CD4-positive, alpha-beta T cell (primary cell): ENCODE results near the gene PSME3IP1. TPM values are rescaled to one million over a fixed set of nuclear protein-coding genes. Genes with fewer than 3 reads are reported as not detected.

Experiments
- ATAC-seq: fragments of 200-7000 bp; cut with Tn5 transposase; one replicate; pipeline ENCODE4 v1.10.0; 2022; ENCODE audit warnings: mild to moderate bottlenecking; ENCODE audit not compliant: poor library complexity
- CTCF ChIA-PET: fragments of 350-600 bp; sonication (Branson Sonifier 250); formaldehyde crosslinking; loops from one replicate; lab custom pipeline; 2021; ENCODE audit warnings: antibody characterized with exemption, inconsistent platforms; lab: Charles Lee
- POLR2A ChIA-PET: fragments of 350-600 bp; sonication (Branson Sonifier 250); formaldehyde crosslinking; loops from one replicate; lab custom pipeline; 2021; ENCODE audit warnings: antibody characterized with exemption, inconsistent platforms; lab: Charles Lee
- DNase-seq, 14 experiments: peaks; one replicate each; pipeline ENCODE4 v3.0.0-alpha.2; 2013 to 2020; ENCODE audit warnings: mixed read lengths in 2 of 14
- H3K27ac ChIP-seq, 2 donors: one replicate each; pipeline versions ENCODE4 v1.5.1 to v1.7.0; 2013; ENCODE audit warnings: low read length in 2 of 2, low read depth in 1 of 2, mild to moderate bottlenecking in 1 of 2
- H3K27me3 ChIP-seq, 2 experiments: 1 replicate in 1 of 2; 2 replicates in 1 of 2; pipeline versions ENCODE4 v1.6.1 to v1.7.0; 2013; ENCODE audit warnings: low read length in 2 of 2, control low read depth in 1 of 2, mild to moderate bottlenecking in 1 of 2, moderate library complexity in 1 of 2; ENCODE audit not compliant: insufficient read depth in 2 of 2, control insufficient read depth in 1 of 2
- H3K36me3 ChIP-seq: one replicate; pipeline ENCODE4 v1.6.1; 2013; ENCODE audit warnings: low read length, control low read depth; ENCODE audit not compliant: insufficient read depth
- H3K4me1 ChIP-seq: one replicate; pipeline ENCODE4 v1.6.1; 2013; ENCODE audit warnings: low read length, control low read depth; ENCODE audit not compliant: insufficient read depth
- H3K4me3 ChIP-seq: one replicate; pipeline ENCODE4 v1.5.1; 2013; ENCODE audit warnings: mild to moderate bottlenecking, low read length, moderate library complexity
- H3K9me3 ChIP-seq, 2 experiments: 1 replicate in 1 of 2; 2 replicates in 1 of 2; pipeline versions ENCODE4 v1.6.1 to v1.7.0; 2013; ENCODE audit warnings: low read length in 2 of 2, mild to moderate bottlenecking in 2 of 2, control low read depth in 1 of 2, moderate library complexity in 1 of 2; ENCODE audit not compliant: control insufficient read depth in 1 of 2, insufficient read depth in 1 of 2
- H3K27ac Mint-ChIP-seq: one replicate; pipeline ENCODE4 v1.8.0; 2020; ENCODE audit warnings: mixed read lengths
- H3K27me3 Mint-ChIP-seq: one replicate; pipeline ENCODE4 v1.8.0; 2021; ENCODE audit warnings: mixed read lengths
- H3K36me3 Mint-ChIP-seq: one replicate; pipeline ENCODE4 v1.8.0; 2021; ENCODE audit warnings: low read depth, mixed read lengths
- H3K4me1 Mint-ChIP-seq: one replicate; pipeline ENCODE4 v1.8.0; 2021; ENCODE audit warnings: low read depth, mixed read lengths
- H3K4me3 Mint-ChIP-seq: one replicate; pipeline ENCODE4 v1.8.0; 2020; ENCODE audit warnings: mild to moderate bottlenecking, mixed read lengths
- H3K9me3 Mint-ChIP-seq: one replicate; pipeline ENCODE4 v1.8.0; 2020; ENCODE audit warnings: mixed read lengths
- intact Hi-C, 2 experiments: fragments of 100-400 bp; cut with DNase I in 1 of 2; cut with micrococcal nuclease in 1 of 2; formaldehyde crosslinking; loops; one replicate each; pipeline versions ENCODE4 v1.15.1 to v1.9.0; 2023 to 2025; cut with DNase I, micrococcal nuclease
- total RNA-seq, 174 experiments: library from RNA in 2 of 174; stranded (reverse) in 2 of 174; gene quantifications; one replicate each; pipeline ENCODE4 v1.2.3 and lab custom pipeline; 2021 to 2026
- TF ChIP-seq, protein P1 (sequence below): fragments of 200-600 bp; IDR thresholded peaks from one replicate; pipeline ENCODE4 v1.8.0; 2022; ENCODE audit warnings: antibody characterized with exemption, mild to moderate bottlenecking

Gene PSME3IP1
- total RNA-seq, 2 experiments from 2014 or later, result 77.1 to 77.9 TPM

DNA sequence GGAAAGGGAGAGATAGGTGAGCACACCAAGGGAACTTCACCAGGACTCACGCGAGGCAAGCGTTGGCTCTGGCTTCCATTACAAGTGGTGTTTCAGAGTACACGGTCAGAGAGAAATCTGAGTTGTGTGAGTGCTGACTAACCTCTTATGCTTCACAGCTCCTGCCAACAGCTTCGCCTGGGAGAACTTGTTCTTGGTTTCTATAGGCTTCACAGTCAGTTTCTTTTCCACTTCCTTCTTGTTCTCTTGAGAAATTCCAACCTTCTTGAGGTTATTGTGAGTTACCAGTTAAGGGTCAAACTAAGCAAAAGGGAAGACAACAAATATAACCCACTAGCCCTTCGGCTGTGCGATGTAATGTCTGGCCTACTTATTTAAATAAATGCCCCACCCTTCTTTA is 18.9 kb downstream of the PSME3IP1 start:
- H3K36me3 ChIP-seq, result peaks cover 77% of the 10 kb centered on the region
- no peaks in the 10 kb centered on the region for H3K27me3 ChIP-seq
- no peaks in the 10 kb centered on the region for H3K9me3 ChIP-seq
- no peaks in the 10 kb centered on the region for H3K9me3 Mint-ChIP-seq
- ChIA-PET POLR2A (interaction anchor here (1.9 kb wide), 1 partner anchor 83 kb away, joined by 4 read pairs; no protein-coding TSS in a partner anchor), CTCF (interaction anchor here (1.0 to 2.2 kb wide), 3 partner anchors 74 to 203 kb away, joined by 3 to 11 read pairs (median 6); partner anchors contain the start of gene CPNE2)
- H3K4me1 ChIP-seq, result peaks cover 5% of the 10 kb centered on the region
- no peak overlapping the region for H3K27ac Mint-ChIP-seq
- DNase-seq, result peak in 2 of 14 experiments; percentile 20 to 26
- no peaks in the 10 kb centered on the region for H3K27me3 Mint-ChIP-seq
- H3K4me3 ChIP-seq, result no peak overlapping the region
- H3K27ac ChIP-seq, result no peak overlapping the region
- H3K4me1 Mint-ChIP-seq, result peaks cover 27% of the 10 kb centered on the region
- H3K4me3 Mint-ChIP-seq, result no peak overlapping the region
- no peak for ATAC-seq
- intact Hi-C loops, result loop anchor here in 1 of 2 experiments (5.0 kb wide), 1 partner anchor 300 kb away; the partner anchor contains the start of gene SLC12A3
- TF ChIP-seq, protein P1, sequence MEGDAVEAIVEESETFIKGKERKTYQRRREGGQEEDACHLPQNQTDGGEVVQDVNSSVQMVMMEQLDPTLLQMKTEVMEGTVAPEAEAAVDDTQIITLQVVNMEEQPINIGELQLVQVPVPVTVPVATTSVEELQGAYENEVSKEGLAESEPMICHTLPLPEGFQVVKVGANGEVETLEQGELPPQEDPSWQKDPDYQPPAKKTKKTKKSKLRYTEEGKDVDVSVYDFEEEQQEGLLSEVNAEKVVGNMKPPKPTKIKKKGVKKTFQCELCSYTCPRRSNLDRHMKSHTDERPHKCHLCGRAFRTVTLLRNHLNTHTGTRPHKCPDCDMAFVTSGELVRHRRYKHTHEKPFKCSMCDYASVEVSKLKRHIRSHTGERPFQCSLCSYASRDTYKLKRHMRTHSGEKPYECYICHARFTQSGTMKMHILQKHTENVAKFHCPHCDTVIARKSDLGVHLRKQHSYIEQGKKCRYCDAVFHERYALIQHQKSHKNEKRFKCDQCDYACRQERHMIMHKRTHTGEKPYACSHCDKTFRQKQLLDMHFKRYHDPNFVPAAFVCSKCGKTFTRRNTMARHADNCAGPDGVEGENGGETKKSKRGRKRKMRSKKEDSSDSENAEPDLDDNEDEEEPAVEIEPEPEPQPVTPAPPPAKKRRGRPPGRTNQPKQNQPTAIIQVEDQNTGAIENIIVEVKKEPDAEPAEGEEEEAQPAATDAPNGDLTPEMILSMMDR, result no peak
- peaks cover 90% of the 10 kb centered on the region for H3K36me3 Mint-ChIP-seq

DNA sequence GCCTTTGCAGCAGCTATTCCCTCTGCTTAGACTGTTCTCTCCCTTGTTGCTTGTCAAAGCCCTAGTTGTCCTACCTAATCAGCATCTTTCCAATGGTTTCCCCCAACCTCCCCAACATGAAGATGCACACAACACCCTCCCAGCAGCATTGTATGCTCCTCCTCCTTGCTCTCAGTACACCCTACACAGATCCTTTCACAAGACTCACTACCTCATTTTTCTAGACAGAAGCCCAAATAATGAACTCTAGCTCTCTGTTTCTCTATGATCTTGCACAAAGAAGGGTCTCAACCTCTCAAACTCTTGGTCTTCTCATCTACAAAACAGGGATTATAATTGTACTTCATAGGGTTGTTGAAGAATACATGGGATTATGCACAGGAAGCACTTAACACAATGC is 19.4 kb downstream of the PSME3IP1 start:
- Mint-ChIP-seq H3K9me3 (no peaks in the 10 kb centered on the region), H3K36me3 (peaks cover 88% of the 10 kb centered on the region), H3K27me3 (no peaks in the 10 kb centered on the region), H3K4me3 (no peak overlapping the region), H3K27ac (no peak overlapping the region), H3K4me1 (peaks cover 27% of the 10 kb centered on the region)
- TF ChIP-seq, protein P1, result no peak
- H3K9me3 ChIP-seq, result no peaks in the 10 kb centered on the region
- POLR2A ChIA-PET, result interaction anchor here (1.2 to 1.9 kb wide), 2 partner anchors 74 to 82 kb away, joined by 3 to 4 read pairs; partner anchors contain the start of gene CPNE2
- H3K4me3 ChIP-seq, result no peak overlapping the region
- H3K36me3 ChIP-seq, result peaks cover 76% of the 10 kb centered on the region
- intact Hi-C loops, result loop anchor here in 1 of 2 experiments (5.0 kb wide), 1 partner anchor 299 kb away; the partner anchor contains the start of gene SLC12A3
- CTCF ChIA-PET, result interaction anchor here (1.0 to 2.2 kb wide), 3 partner anchors 74 to 203 kb away, joined by 3 to 11 read pairs (median 6); partner anchors contain the start of gene CPNE2
- DNase-seq (no peak), ATAC-seq (no peak)
- no peaks in the 10 kb centered on the region for H3K27me3 ChIP-seq
- H3K27ac ChIP-seq, result no peak overlapping the region
- H3K4me1 ChIP-seq, result peaks cover 5% of the 10 kb centered on the region

DNA sequence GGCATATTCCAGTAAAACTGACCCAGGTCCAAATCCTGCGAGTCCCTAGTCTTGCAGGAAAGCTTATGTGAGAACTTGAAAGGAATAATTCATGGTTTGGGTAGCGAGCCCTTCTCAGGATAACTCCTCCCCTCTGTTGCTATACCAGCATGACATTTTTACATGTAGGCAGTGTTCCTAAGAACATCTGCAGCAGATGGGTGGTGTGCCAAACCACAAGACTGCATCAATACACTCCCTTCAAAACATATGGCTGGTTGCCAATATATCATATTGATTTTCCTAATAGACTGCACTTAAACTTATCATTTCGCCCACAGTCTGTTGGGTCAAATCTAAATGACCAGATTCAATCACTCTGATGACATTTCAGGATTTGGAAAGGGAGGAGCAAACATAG is 19.9 kb downstream of the PSME3IP1 start:
- Histone ChIP-seq H3K9me3 (no peaks in the 10 kb centered on the region), H3K4me3 (no peak overlapping the region), H3K36me3 (peaks cover 70% of the 10 kb centered on the region), H3K27me3 (no peaks in the 10 kb centered on the region), H3K27ac (no peak overlapping the region), H3K4me1 (peaks cover 5% of the 10 kb centered on the region)
- intact Hi-C loops, result loop anchor here in 1 of 2 experiments (5.0 kb wide), 1 partner anchor 299 kb away; the partner anchor contains the start of gene SLC12A3
- ATAC-seq (no peak), DNase-seq (no peak)
- H3K4me3 Mint-ChIP-seq, result no peak overlapping the region
- ChIA-PET POLR2A (interaction anchor here (1.2 kb wide), 1 partner anchor 73 kb away, joined by 3 read pairs; the partner anchor contains the start of gene CPNE2), CTCF (interaction anchor here (2.2 kb wide), 1 partner anchor 73 kb away, joined by 11 read pairs; the partner anchor contains the start of gene CPNE2)
- H3K4me1 Mint-ChIP-seq, result peaks cover 27% of the 10 kb centered on the region
- TF ChIP-seq, protein P1, result no peak
- H3K36me3 Mint-ChIP-seq, result peaks cover 88% of the 10 kb centered on the region
- no peak overlapping the region for H3K27ac Mint-ChIP-seq
- H3K9me3 Mint-ChIP-seq, result no peaks in the 10 kb centered on the region
- no peaks in the 10 kb centered on the region for H3K27me3 Mint-ChIP-seq
